Measurements from ENCODE around the gene ETV3L. TPM values are rescaled to one million over a fixed set of nuclear protein-coding genes. Genes with fewer than 3 reads are reported as not detected.

Gene ETV3L
- total RNA-seq, 1 donor = not detected

DNA sequence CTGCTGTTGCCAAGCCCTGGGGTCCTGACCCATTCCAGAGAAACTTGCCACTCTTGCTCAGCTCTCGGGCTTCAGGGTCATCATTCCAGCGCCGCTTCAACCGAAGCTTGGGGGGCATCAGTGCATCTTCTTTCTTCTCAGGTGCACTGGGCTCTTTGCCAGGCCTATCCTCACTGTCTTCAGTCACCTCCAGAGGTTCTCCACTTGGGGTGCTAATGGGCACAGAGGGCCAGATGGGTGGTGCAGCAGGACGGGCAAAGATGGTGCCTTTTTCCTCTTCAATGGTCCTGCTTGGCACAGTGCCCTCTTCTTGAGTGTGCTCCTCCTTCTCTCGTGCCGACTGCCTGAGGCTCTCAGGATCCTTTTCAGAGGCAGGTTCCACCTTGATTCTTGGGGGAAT, 25.2 kb upstream of the ETV3L start:
- H3K4me1 ChIP-seq (ENCODE audit: insufficient read depth, low read length) = no peaks in the 10 kb centered on the region
- no peaks in the 10 kb centered on the region for H3K27me3 ChIP-seq (ENCODE audit: insufficient read depth, low read length)
- H3K27ac ChIP-seq (ENCODE audit: low read depth, low read length) = no peak overlapping the region
- H3K4me3 ChIP-seq (ENCODE audit: insufficient read depth, low read length) = no peak overlapping the region
- H3K9me3 ChIP-seq (ENCODE audit: low read depth, low read length) = no peaks in the 10 kb centered on the region
- TF ChIP-seq, protein P1, sequence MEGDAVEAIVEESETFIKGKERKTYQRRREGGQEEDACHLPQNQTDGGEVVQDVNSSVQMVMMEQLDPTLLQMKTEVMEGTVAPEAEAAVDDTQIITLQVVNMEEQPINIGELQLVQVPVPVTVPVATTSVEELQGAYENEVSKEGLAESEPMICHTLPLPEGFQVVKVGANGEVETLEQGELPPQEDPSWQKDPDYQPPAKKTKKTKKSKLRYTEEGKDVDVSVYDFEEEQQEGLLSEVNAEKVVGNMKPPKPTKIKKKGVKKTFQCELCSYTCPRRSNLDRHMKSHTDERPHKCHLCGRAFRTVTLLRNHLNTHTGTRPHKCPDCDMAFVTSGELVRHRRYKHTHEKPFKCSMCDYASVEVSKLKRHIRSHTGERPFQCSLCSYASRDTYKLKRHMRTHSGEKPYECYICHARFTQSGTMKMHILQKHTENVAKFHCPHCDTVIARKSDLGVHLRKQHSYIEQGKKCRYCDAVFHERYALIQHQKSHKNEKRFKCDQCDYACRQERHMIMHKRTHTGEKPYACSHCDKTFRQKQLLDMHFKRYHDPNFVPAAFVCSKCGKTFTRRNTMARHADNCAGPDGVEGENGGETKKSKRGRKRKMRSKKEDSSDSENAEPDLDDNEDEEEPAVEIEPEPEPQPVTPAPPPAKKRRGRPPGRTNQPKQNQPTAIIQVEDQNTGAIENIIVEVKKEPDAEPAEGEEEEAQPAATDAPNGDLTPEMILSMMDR (IDR thresholded peaks at IDR 0.05; ENCODE audit: extremely low read depth, low read depth, low read length) = no peak
- DNase-seq (ENCODE audit: insufficient read length, low spot score, missing footprints) = no peak
- H3K36me3 ChIP-seq (ENCODE audit: insufficient read depth, low read length) = peaks cover 46% of the 10 kb centered on the region
- H3K79me2 ChIP-seq (ENCODE audit: insufficient read depth, low read length) = peaks cover 11% of the 10 kb centered on the region
- peaks cover 14% of the 10 kb centered on the region for H4K20me1 ChIP-seq (ENCODE audit: insufficient read depth, low read length)
- no peak overlapping the region for H3K4me2 ChIP-seq (ENCODE audit: insufficient read depth, low read length)
- H2AFZ ChIP-seq (ENCODE audit: low read length) = no peak overlapping the region

DNA sequence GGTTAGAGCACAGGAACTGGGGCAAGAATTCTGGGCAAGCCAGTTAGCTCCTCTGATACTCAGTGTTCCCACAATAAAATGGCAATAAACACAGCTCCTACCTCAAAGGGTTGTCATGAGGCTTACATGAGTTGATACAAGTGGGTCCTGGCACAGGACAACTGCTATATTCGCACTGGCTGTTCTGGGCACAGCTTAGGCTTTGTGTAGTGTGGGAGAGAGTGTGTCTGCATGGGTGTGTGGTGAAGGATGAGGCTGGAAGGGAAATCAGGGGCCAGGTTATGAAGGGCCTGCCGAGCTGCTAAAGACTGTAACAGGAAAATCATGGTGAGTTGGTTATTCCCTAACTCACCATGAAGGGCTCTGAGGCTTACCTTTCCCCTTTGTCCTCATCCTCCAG, 19.8 kb upstream of the ETV3L start:
- no peak overlapping the region for H3K4me2 ChIP-seq (ENCODE audit: insufficient read depth, low read length)
- no peaks in the 10 kb centered on the region for H3K4me1 ChIP-seq (ENCODE audit: insufficient read depth, low read length)
- H3K36me3 ChIP-seq (ENCODE audit: insufficient read depth, low read length) = peaks cover 18% of the 10 kb centered on the region
- peaks cover 4% of the 10 kb centered on the region for H3K27me3 ChIP-seq (ENCODE audit: insufficient read depth, low read length)
- H3K4me3 ChIP-seq (ENCODE audit: insufficient read depth, low read length) = no peak overlapping the region
- peaks cover 4% of the 10 kb centered on the region for H4K20me1 ChIP-seq (ENCODE audit: insufficient read depth, low read length)
- TF ChIP-seq, protein P1 (IDR thresholded peaks at IDR 0.05; ENCODE audit: extremely low read depth, low read depth, low read length) = no peak
- no peaks in the 10 kb centered on the region for H3K79me2 ChIP-seq (ENCODE audit: insufficient read depth, low read length)
- H3K27ac ChIP-seq (ENCODE audit: low read depth, low read length) = no peak overlapping the region
- no peak for DNase-seq (ENCODE audit: insufficient read length, low spot score, missing footprints)
- no peaks in the 10 kb centered on the region for H3K9me3 ChIP-seq (ENCODE audit: low read depth, low read length)
- no peak overlapping the region for H2AFZ ChIP-seq (ENCODE audit: low read length)

GRCh38 chr1:157119008-157119407, 19.4 kb upstream of the ETV3L start:
- DNase-seq (ENCODE audit: insufficient read length, low spot score, missing footprints) = no peak
- Histone ChIP-seq H3K27ac (ENCODE audit: low read depth, low read length) (no peak overlapping the region), H3K4me1 (ENCODE audit: insufficient read depth, low read length) (no peaks in the 10 kb centered on the region), H3K4me2 (ENCODE audit: insufficient read depth, low read length) (no peak overlapping the region), H2AFZ (ENCODE audit: low read length) (no peak overlapping the region), H3K9me3 (ENCODE audit: low read depth, low read length) (no peaks in the 10 kb centered on the region), H3K79me2 (ENCODE audit: insufficient read depth, low read length) (no peaks in the 10 kb centered on the region), H3K27me3 (ENCODE audit: insufficient read depth, low read length) (peaks cover 8% of the 10 kb centered on the region), H3K36me3 (ENCODE audit: insufficient read depth, low read length) (peaks cover 14% of the 10 kb centered on the region), H4K20me1 (ENCODE audit: insufficient read depth, low read length) (peaks cover 4% of the 10 kb centered on the region), H3K4me3 (ENCODE audit: insufficient read depth, low read length) (no peak overlapping the region)
- TF ChIP-seq, protein P1 (IDR thresholded peaks at IDR 0.05; ENCODE audit: extremely low read depth, low read depth, low read length) = no peak

DNA sequence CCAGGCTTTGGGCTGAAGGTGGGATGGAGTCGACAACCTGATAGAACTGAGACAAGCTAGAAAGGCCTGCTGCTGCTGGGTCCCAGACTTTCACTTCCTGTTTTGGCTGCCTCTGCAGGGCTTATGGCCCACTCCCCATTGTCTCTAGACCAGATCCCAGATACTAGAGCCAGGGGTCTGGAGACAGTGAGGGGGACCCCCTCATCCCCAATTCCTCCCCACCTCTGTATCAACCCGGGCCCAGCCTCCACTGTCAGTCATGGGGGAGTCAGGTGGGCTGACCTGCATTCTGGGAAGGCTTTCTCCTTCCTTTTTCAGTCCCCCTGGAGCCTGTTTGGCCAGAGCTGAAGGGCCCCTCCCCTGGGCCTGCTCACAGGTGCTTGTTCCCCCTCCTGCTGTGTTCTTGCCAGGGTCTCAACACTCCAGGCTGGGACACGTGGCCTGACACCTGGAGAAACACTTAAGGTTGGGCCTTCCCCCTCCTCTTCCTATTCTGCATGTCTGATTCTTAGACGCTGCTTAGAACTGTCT, 18.0 kb upstream of the ETV3L start:
- no peaks in the 10 kb centered on the region for H3K4me1 ChIP-seq (ENCODE audit: insufficient read depth, low read length)
- no peak overlapping the region for H2AFZ ChIP-seq (ENCODE audit: low read length)
- no peak overlapping the region for H3K27ac ChIP-seq (ENCODE audit: low read depth, low read length)
- H3K4me3 ChIP-seq (ENCODE audit: insufficient read depth, low read length) = no peak overlapping the region
- TF ChIP-seq, protein P1 (IDR thresholded peaks at IDR 0.05; ENCODE audit: extremely low read depth, low read depth, low read length) = no peak
- H3K4me2 ChIP-seq (ENCODE audit: insufficient read depth, low read length) = no peak overlapping the region
- peaks cover 20% of the 10 kb centered on the region for H3K27me3 ChIP-seq (ENCODE audit: insufficient read depth, low read length)
- H3K9me3 ChIP-seq (ENCODE audit: low read depth, low read length) = no peaks in the 10 kb centered on the region
- H4K20me1 ChIP-seq (ENCODE audit: insufficient read depth, low read length) = no peaks in the 10 kb centered on the region
- H3K36me3 ChIP-seq (ENCODE audit: insufficient read depth, low read length) = no peaks in the 10 kb centered on the region
- DNase-seq (ENCODE audit: insufficient read length, low spot score, missing footprints) = no peak
- H3K79me2 ChIP-seq (ENCODE audit: insufficient read depth, low read length) = no peaks in the 10 kb centered on the region

Data from osteoblast (primary cell).